ENCODE results near the gene ACACA. TPM values are rescaled to one million over a fixed set of nuclear protein-coding genes. Genes with fewer than 3 reads are reported as not detected.

The ACACA gene
- polyA plus RNA-seq, 1 donor, result 24.6 TPM

DNA sequence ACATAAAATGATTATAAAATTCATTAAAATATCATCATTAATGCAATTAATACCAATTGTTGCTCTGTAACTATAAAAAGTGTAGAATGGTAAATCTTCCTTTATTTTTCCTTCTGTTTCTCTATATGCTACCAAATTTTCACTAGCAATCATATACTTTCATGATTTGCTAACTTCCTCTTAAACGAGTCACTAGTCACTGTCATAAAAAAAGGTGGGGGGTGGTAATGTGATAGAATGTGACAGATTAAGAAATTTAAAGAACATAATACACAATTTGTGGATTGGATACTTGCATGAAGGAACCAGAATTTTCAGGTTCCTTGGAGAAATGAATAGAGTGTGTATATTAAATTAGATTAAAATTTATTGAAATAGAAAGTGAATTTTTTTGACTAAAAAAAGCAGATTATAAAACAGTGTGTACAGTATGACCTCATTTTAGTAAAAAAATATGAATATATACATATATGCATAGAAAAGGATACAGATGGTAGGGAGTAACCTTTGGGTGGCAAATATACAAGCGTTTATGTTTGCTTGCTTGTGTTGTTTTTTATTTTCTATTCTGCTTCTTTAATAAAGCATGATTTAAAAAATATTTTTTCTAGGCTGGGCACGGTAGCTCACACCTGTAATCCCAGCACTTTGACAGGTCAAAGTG is 87.6 kb downstream of the ACACA start:
- H3K4me3 ChIP-seq (ENCODE audit: low read length), result no peak overlapping the region
- no peak overlapping the region for H3K27ac ChIP-seq (ENCODE audit: low read length)
- no peaks in the 10 kb centered on the region for H3K27me3 ChIP-seq (ENCODE audit: control insufficient read depth, insufficient read depth, low read length)
- DNase-seq, result no peak
- H3K36me3 ChIP-seq (ENCODE audit: control insufficient read depth, insufficient read depth, low read length), result peaks cover 3% of the 10 kb centered on the region
- H3K9me3 ChIP-seq (ENCODE audit: control insufficient read depth, low read depth, low read length), result no peaks in the 10 kb centered on the region
- H3K4me1 ChIP-seq (ENCODE audit: control insufficient read depth, insufficient read depth, low read length), result no peaks in the 10 kb centered on the region
- no CpG with 5 or more reads among the region's 3 CpGs for WGBS (ENCODE audit: insufficient coverage, low lambda C conversion rate)

DNA sequence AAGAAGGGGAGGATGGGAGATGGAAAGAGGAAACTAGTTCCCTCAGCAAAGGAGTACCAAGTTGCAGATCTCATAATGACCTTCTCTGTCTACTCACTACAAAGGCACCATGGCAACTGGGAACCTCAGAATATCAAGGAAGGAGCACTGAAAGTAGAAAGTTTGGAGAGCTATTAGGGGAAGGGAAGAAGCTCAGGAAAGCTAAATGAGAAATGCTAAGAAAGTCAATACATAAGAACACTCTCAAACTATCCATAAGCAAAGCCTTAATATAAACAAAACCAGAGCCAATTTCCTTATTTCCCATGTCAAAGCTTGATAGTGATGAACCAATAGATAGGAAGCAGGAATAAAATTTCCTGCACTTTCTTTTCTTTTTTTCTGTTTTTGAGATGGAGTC is 88.8 kb downstream of the ACACA start:
- no peaks in the 10 kb centered on the region for H3K9me3 ChIP-seq (ENCODE audit: control insufficient read depth, low read depth, low read length)
- H3K4me3 ChIP-seq (ENCODE audit: low read length), result no peak overlapping the region
- no peak for DNase-seq
- H3K27ac ChIP-seq (ENCODE audit: low read length), result no peak overlapping the region
- H3K27me3 ChIP-seq (ENCODE audit: control insufficient read depth, insufficient read depth, low read length), result no peaks in the 10 kb centered on the region
- no peaks in the 10 kb centered on the region for H3K4me1 ChIP-seq (ENCODE audit: control insufficient read depth, insufficient read depth, low read length)
- peaks cover 3% of the 10 kb centered on the region for H3K36me3 ChIP-seq (ENCODE audit: control insufficient read depth, insufficient read depth, low read length)

DNA sequence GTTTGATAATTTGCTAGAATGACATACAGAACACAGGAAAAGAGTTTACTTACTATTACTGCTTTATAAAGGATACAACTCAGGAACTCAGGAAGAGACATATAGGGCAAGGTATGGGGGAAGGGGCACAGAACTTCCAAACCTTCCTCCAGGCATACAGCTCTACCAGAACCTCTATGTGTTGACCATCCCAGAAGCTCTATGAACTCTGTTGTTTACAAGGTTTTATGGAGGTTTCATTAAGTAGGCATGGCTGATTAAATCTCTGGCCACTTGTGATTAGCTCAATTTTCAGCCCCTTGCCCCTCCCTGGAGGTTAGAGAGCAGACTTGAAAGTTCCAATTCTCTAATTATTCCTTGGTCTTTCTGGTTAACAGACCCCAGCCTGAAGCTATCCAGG is 91.0 kb downstream of the ACACA start:
- no peaks in the 10 kb centered on the region for H3K4me1 ChIP-seq (ENCODE audit: control insufficient read depth, insufficient read depth, low read length)
- DNase-seq, result no peak
- H3K27ac ChIP-seq (ENCODE audit: low read length), result no peak overlapping the region
- H3K9me3 ChIP-seq (ENCODE audit: control insufficient read depth, low read depth, low read length), result no peaks in the 10 kb centered on the region
- no peak overlapping the region for H3K4me3 ChIP-seq (ENCODE audit: low read length)
- no peaks in the 10 kb centered on the region for H3K27me3 ChIP-seq (ENCODE audit: control insufficient read depth, insufficient read depth, low read length)
- H3K36me3 ChIP-seq (ENCODE audit: control insufficient read depth, insufficient read depth, low read length), result peaks cover 3% of the 10 kb centered on the region

DNA sequence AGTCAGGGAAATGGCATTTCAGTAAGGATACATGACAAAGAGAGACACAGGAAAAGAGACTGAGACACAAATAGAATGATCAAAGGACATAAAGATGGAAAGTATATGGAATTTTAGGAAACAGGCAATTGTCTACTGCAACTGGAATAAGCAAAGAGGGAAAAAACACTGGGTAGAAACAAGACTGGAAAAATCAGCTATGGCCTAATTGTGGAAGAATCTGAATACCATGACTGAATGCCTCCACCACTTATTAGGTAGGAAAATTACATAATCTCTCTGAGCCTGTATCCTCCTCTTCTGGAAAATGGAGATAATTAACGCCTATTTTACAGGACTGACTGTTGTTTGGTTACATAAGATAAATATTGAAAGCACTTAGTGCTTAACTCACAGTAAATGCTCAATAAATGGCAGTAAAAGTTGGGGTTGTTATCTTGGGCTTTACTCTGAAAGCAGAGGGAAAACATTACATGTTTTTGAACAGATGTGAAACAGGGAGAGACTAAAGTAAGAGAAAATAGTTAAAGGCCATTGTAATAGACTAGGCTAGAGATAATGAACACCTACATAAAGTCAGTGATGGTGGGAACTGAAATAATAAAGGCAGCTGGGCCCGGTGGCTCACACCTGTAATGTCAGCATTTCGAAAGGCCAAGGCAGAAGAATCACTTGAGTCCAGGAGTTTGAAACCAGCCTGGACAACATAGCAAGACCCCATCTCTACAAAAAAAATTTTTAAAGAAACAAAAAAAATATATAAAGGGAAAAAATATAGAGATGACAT is 94.3 kb downstream of the ACACA start:
- Histone ChIP-seq H3K36me3 (ENCODE audit: control insufficient read depth, insufficient read depth, low read length) (peaks cover 3% of the 10 kb centered on the region), H3K27me3 (ENCODE audit: control insufficient read depth, insufficient read depth, low read length) (no peaks in the 10 kb centered on the region), H3K4me1 (ENCODE audit: control insufficient read depth, insufficient read depth, low read length) (no peaks in the 10 kb centered on the region), H3K9me3 (ENCODE audit: control insufficient read depth, low read depth, low read length) (no peaks in the 10 kb centered on the region), H3K27ac (ENCODE audit: low read length) (no peak overlapping the region), H3K4me3 (ENCODE audit: low read length) (no peak overlapping the region)
- no CpG with 5 or more reads among the region's 3 CpGs for WGBS (ENCODE audit: insufficient coverage, low lambda C conversion rate)
- DNase-seq, result no peak

DNA sequence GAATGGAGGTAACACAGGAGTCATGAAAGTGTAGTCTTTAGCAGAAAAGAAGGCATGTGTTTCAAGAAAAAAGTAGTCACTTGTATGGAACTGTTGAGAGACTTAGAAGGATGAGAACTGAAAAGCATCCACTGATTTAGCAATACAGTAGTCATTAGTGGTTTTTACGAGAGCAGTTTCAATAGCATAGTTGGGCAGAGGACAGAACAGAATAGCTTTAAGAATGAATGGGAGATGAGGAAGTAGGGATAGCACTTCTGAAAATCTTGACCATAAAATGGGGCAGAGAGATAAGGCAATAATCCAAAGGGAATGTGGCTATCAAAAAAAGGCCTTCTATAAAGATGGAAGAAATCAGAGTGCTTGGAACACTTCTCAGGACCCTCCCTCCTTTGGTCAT is 95.7 kb downstream of the ACACA start:
- H3K36me3 ChIP-seq (ENCODE audit: control insufficient read depth, insufficient read depth, low read length), result peaks cover 3% of the 10 kb centered on the region
- WGBS (ENCODE audit: insufficient coverage, low lambda C conversion rate), result no CpG with 5 or more reads among the region's 1 CpG
- DNase-seq, result no peak
- no peak overlapping the region for H3K4me3 ChIP-seq (ENCODE audit: low read length)
- no peaks in the 10 kb centered on the region for H3K27me3 ChIP-seq (ENCODE audit: control insufficient read depth, insufficient read depth, low read length)
- no peaks in the 10 kb centered on the region for H3K9me3 ChIP-seq (ENCODE audit: control insufficient read depth, low read depth, low read length)
- H3K4me1 ChIP-seq (ENCODE audit: control insufficient read depth, insufficient read depth, low read length), result no peaks in the 10 kb centered on the region
- no peak overlapping the region for H3K27ac ChIP-seq (ENCODE audit: low read length)

DNA sequence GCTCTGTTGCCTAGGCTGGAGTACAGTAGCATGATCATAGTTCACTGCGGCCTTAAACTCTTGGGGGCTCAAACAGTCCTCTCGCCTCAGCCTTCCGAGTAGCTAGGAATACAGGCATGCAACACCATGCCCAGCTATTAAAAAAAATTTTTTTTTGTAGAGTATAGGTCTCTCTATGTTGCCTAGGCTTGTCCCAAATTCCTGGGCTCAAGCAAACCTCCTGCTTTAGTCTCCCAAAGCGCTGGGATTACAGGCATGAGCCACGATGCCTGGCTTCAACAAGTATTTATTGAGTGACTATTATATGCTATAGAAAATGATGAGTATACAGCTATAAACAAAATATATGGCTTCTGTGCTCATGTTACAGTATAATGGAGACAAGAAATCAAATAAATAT is 97.6 kb downstream of the ACACA start:
- H3K9me3 ChIP-seq (ENCODE audit: control insufficient read depth, low read depth, low read length), result no peaks in the 10 kb centered on the region
- H3K4me3 ChIP-seq (ENCODE audit: low read length), result no peak overlapping the region
- H3K4me1 ChIP-seq (ENCODE audit: control insufficient read depth, insufficient read depth, low read length), result no peaks in the 10 kb centered on the region
- no peaks in the 10 kb centered on the region for H3K27me3 ChIP-seq (ENCODE audit: control insufficient read depth, insufficient read depth, low read length)
- H3K27ac ChIP-seq (ENCODE audit: low read length), result no peak overlapping the region
- H3K36me3 ChIP-seq (ENCODE audit: control insufficient read depth, insufficient read depth, low read length), result peaks cover 2% of the 10 kb centered on the region
- WGBS (ENCODE audit: insufficient coverage, low lambda C conversion rate), result no CpG with 5 or more reads among the region's 5 CpGs
- no peak for DNase-seq

DNA sequence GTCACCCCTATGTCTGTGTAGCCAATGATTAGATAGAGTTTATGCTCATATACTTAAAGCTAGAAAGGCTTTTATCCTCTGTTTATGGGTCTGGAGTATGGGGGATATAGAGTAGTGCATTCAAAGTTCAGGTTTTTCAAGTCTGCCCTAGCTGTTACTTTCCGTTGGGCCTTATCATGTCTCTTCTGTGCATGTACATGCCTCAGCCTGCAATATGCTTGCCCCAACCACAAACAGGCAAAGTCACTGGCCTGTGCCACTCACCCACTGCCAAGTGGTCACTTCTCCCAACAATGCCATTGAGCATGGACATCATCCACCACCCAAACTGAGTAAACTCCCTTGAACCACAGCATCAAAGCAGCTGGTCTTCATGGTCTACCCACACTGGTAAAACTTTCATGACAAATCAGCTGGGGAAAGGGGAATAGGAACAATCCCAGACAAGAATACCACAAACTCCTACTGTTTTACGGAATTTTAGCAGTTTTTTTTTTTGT is 101.2 kb downstream of the ACACA start:
- DNase-seq, result no peak
- WGBS (ENCODE audit: insufficient coverage, low lambda C conversion rate), result 100% methylated on average over 1 of the region's 2 CpGs
- no peaks in the 10 kb centered on the region for H3K4me1 ChIP-seq (ENCODE audit: control insufficient read depth, insufficient read depth, low read length)
- no peaks in the 10 kb centered on the region for H3K27me3 ChIP-seq (ENCODE audit: control insufficient read depth, insufficient read depth, low read length)
- H3K36me3 ChIP-seq (ENCODE audit: control insufficient read depth, insufficient read depth, low read length), result peaks cover 2% of the 10 kb centered on the region
- no peaks in the 10 kb centered on the region for H3K9me3 ChIP-seq (ENCODE audit: control insufficient read depth, low read depth, low read length)
- no peak overlapping the region for H3K27ac ChIP-seq (ENCODE audit: low read length)
- no peak overlapping the region for H3K4me3 ChIP-seq (ENCODE audit: low read length)

DNA sequence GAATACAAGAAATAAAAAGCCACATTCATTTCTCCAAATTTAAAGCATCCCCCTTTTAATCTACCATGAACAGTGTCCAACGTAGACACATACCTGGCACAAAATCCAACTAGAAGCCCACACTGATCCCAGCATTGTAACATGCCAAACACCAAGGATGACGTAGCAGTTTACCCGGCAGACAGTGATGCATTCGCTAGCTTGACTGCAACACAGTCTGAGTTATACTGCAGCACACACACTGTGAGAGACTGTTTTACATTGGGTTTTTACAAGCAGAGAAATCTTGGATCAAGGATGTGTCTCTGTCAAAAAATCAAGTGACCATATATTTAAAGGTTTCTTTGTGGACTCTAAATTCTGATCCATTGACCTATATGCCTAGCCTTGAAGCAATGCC is 105.3 kb downstream of the ACACA start:
- 100% methylated on average over 1 of the region's 4 CpGs for WGBS (ENCODE audit: insufficient coverage, low lambda C conversion rate)
- no peak for DNase-seq

DNA sequence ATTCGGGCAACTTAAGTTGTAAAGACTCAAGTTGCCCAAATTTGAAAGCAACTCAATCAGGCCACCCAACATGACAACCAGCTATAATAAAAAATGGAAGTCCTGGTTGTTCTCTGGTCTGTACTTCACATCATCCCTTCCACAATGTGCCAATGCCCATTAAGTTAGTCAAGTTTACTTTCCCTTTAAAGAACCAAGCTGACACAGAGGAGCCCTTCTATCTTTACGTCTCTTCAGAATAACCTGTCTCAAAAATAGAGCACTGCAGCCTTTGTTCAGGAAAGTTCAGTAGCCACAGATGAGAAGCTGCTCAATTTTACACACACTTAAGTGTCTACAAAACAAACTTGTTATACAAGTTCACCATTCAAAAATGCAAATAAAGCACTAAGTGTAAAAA is 106.0 kb downstream of the ACACA start:
- no CpG with 5 or more reads among the region's 2 CpGs for WGBS (ENCODE audit: insufficient coverage, low lambda C conversion rate)
- H3K36me3 ChIP-seq (ENCODE audit: control insufficient read depth, insufficient read depth, low read length), result peaks cover 2% of the 10 kb centered on the region
- no peaks in the 10 kb centered on the region for H3K9me3 ChIP-seq (ENCODE audit: control insufficient read depth, low read depth, low read length)
- no peak overlapping the region for H3K27ac ChIP-seq (ENCODE audit: low read length)
- DNase-seq, result no peak
- no peak overlapping the region for H3K4me3 ChIP-seq (ENCODE audit: low read length)
- H3K27me3 ChIP-seq (ENCODE audit: control insufficient read depth, insufficient read depth, low read length), result no peaks in the 10 kb centered on the region
- H3K4me1 ChIP-seq (ENCODE audit: control insufficient read depth, insufficient read depth, low read length), result no peaks in the 10 kb centered on the region

More for the DNA sequence above, 105.3 kb downstream of the ACACA start:
- H3K9me3 ChIP-seq (ENCODE audit: control insufficient read depth, low read depth, low read length), result no peaks in the 10 kb centered on the region
- H3K27me3 ChIP-seq (ENCODE audit: control insufficient read depth, insufficient read depth, low read length), result no peaks in the 10 kb centered on the region
- peaks cover 2% of the 10 kb centered on the region for H3K36me3 ChIP-seq (ENCODE audit: control insufficient read depth, insufficient read depth, low read length)
- no peaks in the 10 kb centered on the region for H3K4me1 ChIP-seq (ENCODE audit: control insufficient read depth, insufficient read depth, low read length)
- H3K4me3 ChIP-seq (ENCODE audit: low read length), result no peak overlapping the region
- H3K27ac ChIP-seq (ENCODE audit: low read length), result no peak overlapping the region

DNA sequence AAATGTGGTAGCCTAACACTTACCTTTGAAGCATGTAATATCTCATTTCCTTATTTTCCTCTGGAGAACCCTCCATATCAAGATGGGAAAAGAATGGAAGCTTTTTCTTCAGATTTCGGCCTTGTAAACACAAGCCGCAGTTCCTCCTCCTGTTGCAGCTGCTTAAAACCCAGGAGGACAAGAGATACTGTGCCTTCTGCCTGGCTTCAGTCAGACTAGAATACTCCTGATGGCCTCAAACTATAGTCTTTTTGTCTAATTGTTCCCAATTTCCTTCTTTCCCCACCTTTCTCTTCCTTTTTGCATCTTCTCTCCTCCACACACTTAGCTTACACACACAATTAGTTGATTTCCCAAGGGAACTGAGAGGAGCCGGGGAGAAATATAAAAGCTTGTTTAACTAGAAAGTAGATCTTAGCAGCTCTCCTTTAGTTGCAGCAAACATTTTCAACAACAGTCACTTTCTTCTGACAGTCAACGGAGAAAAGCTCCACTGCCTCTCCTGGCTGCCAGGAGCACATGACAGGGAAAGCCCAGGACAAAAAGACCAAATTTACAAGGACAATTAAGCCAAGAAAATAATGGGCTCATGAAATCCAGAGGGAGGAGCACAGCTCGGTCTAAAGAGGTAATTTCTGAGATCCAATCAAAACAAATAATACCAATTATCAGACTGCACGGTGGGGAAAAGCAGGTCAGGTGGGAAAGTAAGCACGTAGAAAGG is 107.2 kb downstream of the ACACA start:
- H3K27ac ChIP-seq (ENCODE audit: low read length), result no peak overlapping the region
- WGBS (ENCODE audit: insufficient coverage, low lambda C conversion rate), result 41% methylated on average over 4 of the region's 7 CpGs
- no peak overlapping the region for H3K4me3 ChIP-seq (ENCODE audit: low read length)
- no peaks in the 10 kb centered on the region for H3K9me3 ChIP-seq (ENCODE audit: control insufficient read depth, low read depth, low read length)
- H3K36me3 ChIP-seq (ENCODE audit: control insufficient read depth, insufficient read depth, low read length), result peaks cover 2% of the 10 kb centered on the region
- H3K4me1 ChIP-seq (ENCODE audit: control insufficient read depth, insufficient read depth, low read length), result no peaks in the 10 kb centered on the region
- H3K27me3 ChIP-seq (ENCODE audit: control insufficient read depth, insufficient read depth, low read length), result no peaks in the 10 kb centered on the region
- peak in 1 of 2 donors; percentile 22 for DNase-seq

Data from large intestine (tissue), 3 donors.